ENCODE measurements around the gene UBE2E1. TPM values are rescaled to one million over a fixed set of nuclear protein-coding genes. Genes with fewer than 3 reads are reported as not detected.

The UBE2E1 gene
- total and polyA plus RNA-seq, 8 donors: 3.2 to 226 (median 78.1) TPM

DNA sequence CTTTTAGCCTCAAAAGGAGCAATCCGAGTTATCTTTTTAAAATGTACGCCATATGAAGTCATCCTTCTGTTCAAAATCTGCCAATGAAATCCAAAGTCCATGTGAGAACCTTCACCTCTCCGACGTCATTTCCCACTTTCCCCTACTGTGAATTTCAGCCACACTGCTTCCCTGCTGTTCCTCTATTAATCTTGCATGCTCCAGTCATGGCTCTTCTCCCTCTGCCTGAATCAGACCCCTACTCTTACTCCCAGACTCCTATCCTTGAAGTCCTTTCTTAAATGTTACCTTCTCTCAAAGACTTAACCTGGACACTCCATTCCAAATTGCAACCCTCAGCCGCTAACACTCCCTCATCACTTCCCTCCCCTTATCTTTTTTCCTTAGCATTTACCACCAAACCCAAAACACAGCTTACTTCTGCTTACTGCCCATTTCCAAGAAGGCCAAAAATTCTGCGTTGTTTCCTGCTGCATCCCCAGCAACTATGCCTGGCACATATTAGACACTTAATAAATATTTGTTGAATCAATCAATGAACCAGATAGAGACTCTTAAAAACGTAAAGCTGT is 109.9 kb downstream of the UBE2E1 start:
- peak in 1 of 2 donors; percentile 54 for DNase-seq
- Histone ChIP-seq H3K9me3 (no peaks in the 10 kb centered on the region), H3K27ac (peak overlapping the region in 2 of 5 donors; percentile 94 to 96), H3K4me3 (peak overlapping the region; percentile 79 to 98 (median 85)), H3K36me3 (peaks cover 17 to 34% (median 30%) of the 10 kb centered on the region in 4 donors), H3K27me3 (no peaks in the 10 kb centered on the region), H3K4me1 (peaks cover 27 to 62% (median 50%) of the 10 kb centered on the region in 4 donors)
- TF ChIP-seq POLR2AphosphoS5 (IDR thresholded peaks at IDR 0.05): no peak
- no peak for TF ChIP-seq POLR2A (IDR thresholded peaks at IDR 0.05)
- TF ChIP-seq, protein P1, sequence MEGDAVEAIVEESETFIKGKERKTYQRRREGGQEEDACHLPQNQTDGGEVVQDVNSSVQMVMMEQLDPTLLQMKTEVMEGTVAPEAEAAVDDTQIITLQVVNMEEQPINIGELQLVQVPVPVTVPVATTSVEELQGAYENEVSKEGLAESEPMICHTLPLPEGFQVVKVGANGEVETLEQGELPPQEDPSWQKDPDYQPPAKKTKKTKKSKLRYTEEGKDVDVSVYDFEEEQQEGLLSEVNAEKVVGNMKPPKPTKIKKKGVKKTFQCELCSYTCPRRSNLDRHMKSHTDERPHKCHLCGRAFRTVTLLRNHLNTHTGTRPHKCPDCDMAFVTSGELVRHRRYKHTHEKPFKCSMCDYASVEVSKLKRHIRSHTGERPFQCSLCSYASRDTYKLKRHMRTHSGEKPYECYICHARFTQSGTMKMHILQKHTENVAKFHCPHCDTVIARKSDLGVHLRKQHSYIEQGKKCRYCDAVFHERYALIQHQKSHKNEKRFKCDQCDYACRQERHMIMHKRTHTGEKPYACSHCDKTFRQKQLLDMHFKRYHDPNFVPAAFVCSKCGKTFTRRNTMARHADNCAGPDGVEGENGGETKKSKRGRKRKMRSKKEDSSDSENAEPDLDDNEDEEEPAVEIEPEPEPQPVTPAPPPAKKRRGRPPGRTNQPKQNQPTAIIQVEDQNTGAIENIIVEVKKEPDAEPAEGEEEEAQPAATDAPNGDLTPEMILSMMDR (IDR thresholded peaks at IDR 0.05): no peak
- TF ChIP-seq EP300 (IDR thresholded peaks at IDR 0.05): no peak
- intact Hi-C loops (cut with DNase I; ENCODE audit: low total_unique reads): no loop called here
- 42 to 52% (median 48%) methylated on average over 7 of the region's 7 CpGs for whole genome bisulfite sequencing, 5 donors

DNA sequence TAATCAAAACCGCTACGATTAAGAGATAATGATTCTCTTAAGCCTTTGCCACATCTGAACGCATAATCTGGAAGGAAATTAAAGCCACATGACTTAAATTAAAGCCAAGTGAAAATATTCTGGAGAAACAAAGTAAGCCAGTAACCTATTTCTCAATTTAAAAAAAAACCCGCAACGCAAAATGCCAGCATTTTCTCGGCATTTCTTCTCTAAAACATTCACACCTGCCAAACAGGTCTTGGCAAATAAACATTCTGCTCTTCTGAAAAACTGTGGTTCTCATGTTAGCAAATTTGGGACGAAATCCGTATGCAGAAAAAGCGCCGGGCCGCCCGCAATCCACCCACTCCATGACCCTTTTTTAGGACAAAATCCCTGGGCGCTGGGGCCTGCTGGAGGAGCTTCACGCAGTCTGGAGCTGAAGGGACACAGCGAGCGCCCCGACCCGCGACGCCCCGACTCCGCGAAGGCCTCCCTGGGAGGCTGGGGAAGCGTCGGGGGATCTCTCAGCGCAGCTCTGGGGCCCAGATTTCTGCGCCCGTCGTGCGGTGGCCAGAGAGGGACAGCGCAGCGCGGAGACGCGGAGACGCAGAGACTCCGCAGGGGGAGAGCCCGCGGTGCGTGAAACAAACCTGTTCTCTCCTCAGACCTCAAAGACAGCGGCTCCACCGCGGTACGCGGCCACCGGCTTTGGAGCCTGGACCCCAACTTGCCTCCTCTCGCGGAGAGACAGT is 110.6 kb downstream of the UBE2E1 start:
- Histone ChIP-seq H3K4me1 (peaks cover 27 to 67% (median 53%) of the 10 kb centered on the region in 4 donors), H3K9me3 (no peaks in the 10 kb centered on the region), H3K4me3 (peak overlapping the region; percentile 79 to 98 (median 85)), H3K27ac (peak overlapping the region; percentile 89 to 97 (median 96)), H3K27me3 (no peaks in the 10 kb centered on the region), H3K36me3 (peaks cover 17 to 35% (median 31%) of the 10 kb centered on the region in 4 donors)
- 1 to 2% (median 1%) methylated on average over 45 to 48 of the region's 48 CpGs for WGBS, 5 donors
- TF ChIP-seq, protein P1 (IDR thresholded peaks at IDR 0.05): no peak
- TF ChIP-seq EP300 (IDR thresholded peaks at IDR 0.05) (no peak), POLR2AphosphoS5 (IDR thresholded peaks at IDR 0.05) (no peak), POLR2A (IDR thresholded peaks at IDR 0.05) (no peak)
- intact Hi-C loops (cut with DNase I; ENCODE audit: low total_unique reads): no loop called here
- no peak for DNase-seq

DNA sequence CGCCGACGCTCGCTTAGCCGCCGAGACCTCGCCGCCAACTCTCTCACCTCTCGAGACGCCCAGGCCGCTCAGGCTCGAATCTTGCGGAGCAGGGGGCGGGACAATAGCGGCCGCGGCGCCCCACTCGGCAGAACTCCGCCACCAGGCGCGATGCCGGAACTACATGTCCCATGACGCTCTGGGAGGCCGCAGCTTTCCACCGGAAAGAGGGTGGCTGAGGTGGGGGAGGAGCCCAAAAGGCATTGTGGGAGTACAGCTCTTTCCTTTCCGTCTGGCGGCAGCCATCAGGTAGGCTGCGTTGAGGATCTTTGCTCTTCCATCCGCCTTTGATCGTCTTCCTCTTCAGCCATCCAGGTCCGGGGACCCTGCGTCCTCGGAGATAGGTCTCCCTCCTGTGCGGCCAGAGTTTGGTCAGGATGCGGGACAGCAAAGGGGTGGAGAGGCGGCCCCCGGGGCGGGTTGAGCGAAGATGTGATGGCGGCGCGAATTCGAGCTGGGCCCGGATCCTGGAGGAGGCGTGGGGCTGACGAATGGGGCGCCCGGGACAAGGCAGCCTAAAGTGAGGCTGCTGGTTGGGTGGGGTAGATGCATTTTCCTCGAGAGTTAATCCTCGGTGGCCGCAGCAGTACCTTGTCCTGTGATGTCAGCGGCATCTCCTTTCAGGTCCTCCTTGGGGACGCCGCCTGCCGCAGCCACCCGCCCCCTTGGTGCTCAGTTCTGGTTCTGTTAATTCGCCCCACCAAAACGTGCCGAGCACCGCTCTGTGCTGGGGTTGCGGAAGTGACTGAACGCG is 111.3 kb downstream of the UBE2E1 start, which contains the start of the genes NKIRAS1 and RPL15:
NKIRAS1 (minus strand) TSS at position 105 of the 793 bp plus-strand sequence. CDS start 6,086 bp downstream, outside the sequence.
RPL15 (plus strand) TSS at position 247 of the 793 bp plus-strand sequence. CDS start 728 bp downstream, outside the sequence.
- 0% methylated on average over 45 to 64 of the region's 64 CpGs for WGBS, 5 donors

More for the DNA sequence above, 111.3 kb downstream of the UBE2E1 start, which contains the start of the genes NKIRAS1 and RPL15:
- DNase-seq: peak; percentile 97 to 99
- H3K4me3 ChIP-seq: peak within 1 kb of the TSS; percentile 79 to 98 (median 85)
- TF ChIP-seq, protein P1 (IDR thresholded peaks at IDR 0.05): peak in 6 of 7 experiments; percentile 54 to 89 (median 78)
- peak; percentile 24 for TF ChIP-seq EP300 (IDR thresholded peaks at IDR 0.05)
- peak; percentile 99 to 100 (median 100) for TF ChIP-seq POLR2AphosphoS5 (IDR thresholded peaks at IDR 0.05)
- TF ChIP-seq POLR2A (IDR thresholded peaks at IDR 0.05): peak in 2 of 4 donors; percentile 87 to 94
- H3K4me1 ChIP-seq: peaks cover 27 to 67% (median 53%) of the 10 kb centered on the region in 4 donors
- intact Hi-C loops (cut with DNase I; ENCODE audit: low total_unique reads): no loop called here
- H3K9me3 ChIP-seq: no peaks in the 10 kb centered on the region
- no peaks in the 10 kb centered on the region for H3K27me3 ChIP-seq
- peak within 1 kb of the TSS; percentile 93 to 97 (median 96) for H3K27ac ChIP-seq
- peaks cover 17 to 42% (median 39%) of the 10 kb centered on the region in 4 donors for H3K36me3 ChIP-seq

Data from stomach (tissue), 9 donors.